Measurements from ENCODE around the gene FBLN1. TPM values are rescaled to one million over a fixed set of nuclear protein-coding genes. Genes with fewer than 3 reads are reported as not detected.
A peak's percentile ranks its signal among the peaks of the same experiment; 100 is the strongest.

The FBLN1 gene
- total and polyA plus RNA-seq, 2 donors, result 9.3 to 36.3 TPM

- H3K36me3 ChIP-seq (ENCODE audit: control insufficient read depth in 2 of 2, insufficient read depth in 2 of 2, low read length in 1 of 2), result peaks cover 0 to 3% of the 10 kb centered on the region in 2 donors
- no peak for DNase-seq (ENCODE audit: low read depth in 6 of 9, low spot score in 9 of 9)
- no peaks in the 10 kb centered on the region for H3K27me3 ChIP-seq (ENCODE audit: control insufficient read depth in 2 of 2, insufficient read depth in 1 of 2, low read length in 1 of 2)
- 91% methylated on average over 10 of the region's 10 CpGs for WGBS
- H3K27ac ChIP-seq (ENCODE audit: low read depth in 1 of 2, low read length in 1 of 2), result peak overlapping the region in 1 of 2 donors; percentile 59
- no peaks in the 10 kb centered on the region for H3K9me3 ChIP-seq (ENCODE audit: control insufficient read depth in 2 of 2, insufficient read depth in 1 of 2, low read length in 1 of 2)
- H3K4me1 ChIP-seq (ENCODE audit: control insufficient read depth in 2 of 2, insufficient read depth in 2 of 2, low read length in 2 of 2), result peaks cover 0 to 7% of the 10 kb centered on the region in 2 donors
- no peak overlapping the region for H3K4me3 ChIP-seq (ENCODE audit: low read length in 2 of 2)
Observed at GRCh38 chr22:45526768-45527360, 24.2 kb downstream of the FBLN1 start.

GRCh38 chr22:45527456-45527855, 24.8 kb downstream of the FBLN1 start:
- WGBS, result 98% methylated on average over 6 of the region's 6 CpGs
- DNase-seq (ENCODE audit: low read depth in 6 of 9, low spot score in 9 of 9), result no peak
- no peaks in the 10 kb centered on the region for H3K27me3 ChIP-seq (ENCODE audit: control insufficient read depth in 2 of 2, insufficient read depth in 1 of 2, low read length in 1 of 2)
- no peak overlapping the region for H3K4me3 ChIP-seq (ENCODE audit: low read length in 2 of 2)
- no peaks in the 10 kb centered on the region for H3K9me3 ChIP-seq (ENCODE audit: control insufficient read depth in 2 of 2, insufficient read depth in 1 of 2, low read length in 1 of 2)
- H3K36me3 ChIP-seq (ENCODE audit: control insufficient read depth in 2 of 2, insufficient read depth in 2 of 2, low read length in 1 of 2), result peaks cover 0 to 3% of the 10 kb centered on the region in 2 donors
- H3K4me1 ChIP-seq (ENCODE audit: control insufficient read depth in 2 of 2, insufficient read depth in 2 of 2, low read length in 2 of 2), result peaks cover 0 to 13% of the 10 kb centered on the region in 2 donors
- no peak overlapping the region for H3K27ac ChIP-seq (ENCODE audit: low read depth in 1 of 2, low read length in 1 of 2)

DNA sequence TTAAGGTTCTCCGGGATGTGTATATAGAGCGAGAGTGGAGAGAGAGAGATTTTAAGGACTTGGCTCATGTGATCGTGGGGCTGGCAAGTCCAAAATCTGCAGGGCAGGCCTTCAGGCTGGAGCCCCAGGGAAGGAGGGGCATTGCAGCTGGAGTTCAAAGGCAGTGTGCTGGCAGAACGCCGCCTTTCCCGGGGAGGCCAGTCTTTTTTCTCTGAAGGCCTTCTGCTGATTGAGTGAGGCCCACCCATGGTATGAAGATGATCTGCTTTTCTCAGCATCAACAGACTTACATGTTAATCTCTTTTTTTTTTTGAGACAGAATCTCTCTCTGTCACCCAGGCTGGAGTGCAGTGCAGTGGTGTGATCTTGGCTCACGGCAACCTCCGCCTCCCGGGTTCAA, 25.4 kb downstream of the FBLN1 start:
- no peaks in the 10 kb centered on the region for H3K9me3 ChIP-seq (ENCODE audit: control insufficient read depth in 2 of 2, insufficient read depth in 1 of 2, low read length in 1 of 2)
- H3K36me3 ChIP-seq (ENCODE audit: control insufficient read depth in 2 of 2, insufficient read depth in 2 of 2, low read length in 1 of 2), result peaks cover 0 to 3% of the 10 kb centered on the region in 2 donors
- DNase-seq (ENCODE audit: low read depth in 6 of 9, low spot score in 9 of 9), result no peak
- no peak overlapping the region for H3K4me3 ChIP-seq (ENCODE audit: low read length in 2 of 2)
- 97% methylated on average over 9 of the region's 9 CpGs for WGBS
- H3K27me3 ChIP-seq (ENCODE audit: control insufficient read depth in 2 of 2, insufficient read depth in 1 of 2, low read length in 1 of 2), result no peaks in the 10 kb centered on the region
- peak overlapping the region in 1 of 2 donors; percentile 42 for H3K27ac ChIP-seq (ENCODE audit: low read depth in 1 of 2, low read length in 1 of 2)
- H3K4me1 ChIP-seq (ENCODE audit: control insufficient read depth in 2 of 2, insufficient read depth in 2 of 2, low read length in 2 of 2), result peaks cover 0 to 18% of the 10 kb centered on the region in 2 donors

- no peak overlapping the region for H3K27ac ChIP-seq (ENCODE audit: low read depth in 1 of 2, low read length in 1 of 2)
- 92% methylated on average over 11 of the region's 11 CpGs for WGBS
- no peaks in the 10 kb centered on the region for H3K27me3 ChIP-seq (ENCODE audit: control insufficient read depth in 2 of 2, insufficient read depth in 1 of 2, low read length in 1 of 2)
- no peak overlapping the region for H3K4me3 ChIP-seq (ENCODE audit: low read length in 2 of 2)
- H3K36me3 ChIP-seq (ENCODE audit: control insufficient read depth in 2 of 2, insufficient read depth in 2 of 2, low read length in 1 of 2), result peaks cover 0 to 3% of the 10 kb centered on the region in 2 donors
- H3K4me1 ChIP-seq (ENCODE audit: control insufficient read depth in 2 of 2, insufficient read depth in 2 of 2, low read length in 2 of 2), result peaks cover 0 to 25% of the 10 kb centered on the region in 2 donors
- no peak for DNase-seq (ENCODE audit: low read depth in 6 of 9, low spot score in 9 of 9)
- H3K9me3 ChIP-seq (ENCODE audit: control insufficient read depth in 2 of 2, insufficient read depth in 1 of 2, low read length in 1 of 2), result no peaks in the 10 kb centered on the region
Observed at GRCh38 chr22:45529105-45529504, 26.4 kb downstream of the FBLN1 start.

DNA sequence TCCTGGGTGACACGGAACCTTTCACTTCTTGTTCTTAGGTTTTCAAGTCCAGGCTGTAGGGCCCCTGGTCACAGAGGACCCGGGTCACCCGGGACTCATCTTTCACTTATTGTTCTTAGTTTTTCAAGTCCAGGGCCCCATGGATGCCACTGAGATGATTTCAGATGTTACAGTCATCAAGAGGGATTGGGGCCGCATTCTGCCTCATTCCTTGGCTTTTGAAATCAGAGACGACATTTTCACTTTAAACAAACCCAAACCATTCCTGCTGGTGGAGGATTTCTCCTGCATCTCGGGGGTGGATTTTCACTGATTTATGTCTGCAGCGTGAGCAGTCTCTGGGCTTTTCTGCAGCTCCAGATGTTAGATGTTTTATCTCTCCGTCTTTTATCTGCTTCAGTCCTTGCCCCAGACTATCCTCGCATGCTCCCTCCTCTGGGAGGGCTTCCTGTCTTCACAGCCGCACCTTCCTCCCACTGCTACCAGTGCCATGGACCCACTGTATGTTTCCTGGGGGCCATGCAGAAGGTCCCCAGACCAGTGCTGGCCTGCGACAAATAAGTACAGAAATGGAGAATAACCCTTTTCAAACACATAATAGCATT, 27.4 kb downstream of the FBLN1 start:
- peaks cover 0 to 3% of the 10 kb centered on the region in 2 donors for H3K36me3 ChIP-seq (ENCODE audit: control insufficient read depth in 2 of 2, insufficient read depth in 2 of 2, low read length in 1 of 2)
- WGBS, result 92% methylated on average over 11 of the region's 11 CpGs
- DNase-seq (ENCODE audit: low read depth in 6 of 9, low spot score in 9 of 9), result no peak
- no peaks in the 10 kb centered on the region for H3K27me3 ChIP-seq (ENCODE audit: control insufficient read depth in 2 of 2, insufficient read depth in 1 of 2, low read length in 1 of 2)
- H3K27ac ChIP-seq (ENCODE audit: low read depth in 1 of 2, low read length in 1 of 2), result no peak overlapping the region
- H3K4me1 ChIP-seq (ENCODE audit: control insufficient read depth in 2 of 2, insufficient read depth in 2 of 2, low read length in 2 of 2), result peaks cover 0 to 25% of the 10 kb centered on the region in 2 donors
- H3K9me3 ChIP-seq (ENCODE audit: control insufficient read depth in 2 of 2, insufficient read depth in 1 of 2, low read length in 1 of 2), result no peaks in the 10 kb centered on the region
- no peak overlapping the region for H3K4me3 ChIP-seq (ENCODE audit: low read length in 2 of 2)

GRCh38 chr22:45531441-45532234, 29.0 kb downstream of the FBLN1 start:
- no peaks in the 10 kb centered on the region for H3K9me3 ChIP-seq (ENCODE audit: control insufficient read depth in 2 of 2, insufficient read depth in 1 of 2, low read length in 1 of 2)
- H3K4me3 ChIP-seq (ENCODE audit: low read length in 2 of 2), result no peak overlapping the region
- no peaks in the 10 kb centered on the region for H3K27me3 ChIP-seq (ENCODE audit: control insufficient read depth in 2 of 2, insufficient read depth in 1 of 2, low read length in 1 of 2)
- H3K27ac ChIP-seq (ENCODE audit: low read depth in 1 of 2, low read length in 1 of 2), result peak overlapping the region; percentile 64 to 73
- peaks cover 0 to 3% of the 10 kb centered on the region in 2 donors for H3K36me3 ChIP-seq (ENCODE audit: control insufficient read depth in 2 of 2, insufficient read depth in 2 of 2, low read length in 1 of 2)
- WGBS, result 85% methylated on average over 9 of the region's 9 CpGs
- DNase-seq (ENCODE audit: low read depth in 6 of 9, low spot score in 9 of 9), result no peak
- H3K4me1 ChIP-seq (ENCODE audit: control insufficient read depth in 2 of 2, insufficient read depth in 2 of 2, low read length in 2 of 2), result peaks cover 0 to 25% of the 10 kb centered on the region in 2 donors

DNA sequence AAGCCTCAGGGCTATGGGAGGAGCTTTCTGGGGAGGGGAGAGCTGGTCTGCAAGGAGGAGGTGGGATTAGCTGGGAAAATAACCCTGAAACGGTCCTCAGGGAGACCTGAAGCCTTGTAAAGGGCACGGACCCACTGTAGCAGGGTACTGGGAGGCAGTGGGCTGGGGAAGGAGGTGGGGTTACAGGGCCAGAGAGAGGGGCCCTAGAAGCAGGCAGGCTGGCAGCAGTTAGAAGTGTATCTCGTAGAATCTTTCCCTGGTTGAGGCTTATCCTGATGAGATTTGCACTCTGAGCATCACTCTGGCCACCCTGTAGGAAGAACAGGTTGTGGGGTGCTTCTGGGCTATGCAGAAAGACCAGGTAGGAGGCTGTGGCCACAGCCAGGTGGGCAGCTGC, 29.6 kb downstream of the FBLN1 start:
- Histone ChIP-seq H3K36me3 (ENCODE audit: control insufficient read depth in 2 of 2, insufficient read depth in 2 of 2, low read length in 1 of 2) (peaks cover 0 to 3% of the 10 kb centered on the region in 2 donors), H3K9me3 (ENCODE audit: control insufficient read depth in 2 of 2, insufficient read depth in 1 of 2, low read length in 1 of 2) (no peaks in the 10 kb centered on the region), H3K4me3 (ENCODE audit: low read length in 2 of 2) (no peak overlapping the region), H3K4me1 (ENCODE audit: control insufficient read depth in 2 of 2, insufficient read depth in 2 of 2, low read length in 2 of 2) (peaks cover 0 to 27% of the 10 kb centered on the region in 2 donors), H3K27me3 (ENCODE audit: control insufficient read depth in 2 of 2, insufficient read depth in 1 of 2, low read length in 1 of 2) (no peaks in the 10 kb centered on the region), H3K27ac (ENCODE audit: low read depth in 1 of 2, low read length in 1 of 2) (peak overlapping the region; percentile 64 to 65)
- no peak for DNase-seq (ENCODE audit: low read depth in 6 of 9, low spot score in 9 of 9)
- WGBS, result 87% methylated on average over 3 of the region's 3 CpGs

DNA sequence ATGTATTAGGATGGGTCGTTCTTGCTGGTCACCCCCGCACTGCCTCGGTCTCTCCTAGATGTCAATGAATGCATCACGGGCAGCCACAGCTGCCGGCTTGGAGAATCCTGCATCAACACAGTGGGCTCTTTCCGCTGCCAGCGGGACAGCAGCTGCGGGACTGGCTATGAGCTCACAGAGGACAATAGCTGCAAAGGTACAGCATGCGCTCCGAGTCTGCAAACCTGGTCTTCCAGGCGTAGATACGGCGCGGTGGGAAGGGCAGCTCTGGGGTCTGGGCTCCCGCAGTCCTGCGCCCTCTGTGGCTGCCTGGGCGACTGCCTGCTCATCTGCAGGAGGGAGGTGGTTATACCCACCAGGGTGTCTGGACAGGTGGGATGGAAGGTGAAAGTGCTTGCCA, 31.0 kb downstream of the FBLN1 start:
- no peak overlapping the region for H3K4me3 ChIP-seq (ENCODE audit: low read length in 2 of 2)
- peak overlapping the region in 1 of 2 donors; percentile 55 for H3K27ac ChIP-seq (ENCODE audit: low read depth in 1 of 2, low read length in 1 of 2)
- peaks cover 0 to 31% of the 10 kb centered on the region in 2 donors for H3K4me1 ChIP-seq (ENCODE audit: control insufficient read depth in 2 of 2, insufficient read depth in 2 of 2, low read length in 2 of 2)

More for the DNA sequence above, 31.0 kb downstream of the FBLN1 start:
- no peak for DNase-seq (ENCODE audit: low read depth in 6 of 9, low spot score in 9 of 9)
- Histone ChIP-seq H3K36me3 (ENCODE audit: control insufficient read depth in 2 of 2, insufficient read depth in 2 of 2, low read length in 1 of 2) (peaks cover 0 to 3% of the 10 kb centered on the region in 2 donors), H3K27me3 (ENCODE audit: control insufficient read depth in 2 of 2, insufficient read depth in 1 of 2, low read length in 1 of 2) (no peaks in the 10 kb centered on the region), H3K9me3 (ENCODE audit: control insufficient read depth in 2 of 2, insufficient read depth in 1 of 2, low read length in 1 of 2) (no peaks in the 10 kb centered on the region)
- WGBS, result 97% methylated on average over 17 of the region's 17 CpGs
